ENCODE measurements around the gene CALHM5.

The CALHM5 gene

DNA sequence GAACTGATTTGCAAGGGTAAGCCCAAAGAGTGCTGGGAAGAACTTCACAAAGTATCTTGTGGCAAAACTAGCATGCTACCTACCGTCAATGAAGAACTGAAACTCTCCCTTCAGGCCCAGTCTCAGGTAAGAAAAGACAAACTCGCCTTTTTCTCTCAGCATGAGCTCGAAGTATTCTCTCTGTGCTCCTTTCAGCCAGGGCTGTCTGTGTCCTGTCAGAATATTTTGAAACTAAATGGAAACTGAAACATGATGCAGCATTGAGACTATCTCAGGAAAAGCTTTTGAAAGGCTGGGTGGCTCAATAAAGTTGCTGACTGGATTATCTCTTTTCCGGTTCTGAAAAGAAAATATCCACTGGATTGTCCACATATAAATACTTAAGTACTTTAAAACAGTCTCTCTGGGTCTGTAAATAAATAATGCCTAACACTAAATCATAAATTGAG is 696 bp downstream of the CALHM5 start:
- TF ChIP-seq, protein P1, sequence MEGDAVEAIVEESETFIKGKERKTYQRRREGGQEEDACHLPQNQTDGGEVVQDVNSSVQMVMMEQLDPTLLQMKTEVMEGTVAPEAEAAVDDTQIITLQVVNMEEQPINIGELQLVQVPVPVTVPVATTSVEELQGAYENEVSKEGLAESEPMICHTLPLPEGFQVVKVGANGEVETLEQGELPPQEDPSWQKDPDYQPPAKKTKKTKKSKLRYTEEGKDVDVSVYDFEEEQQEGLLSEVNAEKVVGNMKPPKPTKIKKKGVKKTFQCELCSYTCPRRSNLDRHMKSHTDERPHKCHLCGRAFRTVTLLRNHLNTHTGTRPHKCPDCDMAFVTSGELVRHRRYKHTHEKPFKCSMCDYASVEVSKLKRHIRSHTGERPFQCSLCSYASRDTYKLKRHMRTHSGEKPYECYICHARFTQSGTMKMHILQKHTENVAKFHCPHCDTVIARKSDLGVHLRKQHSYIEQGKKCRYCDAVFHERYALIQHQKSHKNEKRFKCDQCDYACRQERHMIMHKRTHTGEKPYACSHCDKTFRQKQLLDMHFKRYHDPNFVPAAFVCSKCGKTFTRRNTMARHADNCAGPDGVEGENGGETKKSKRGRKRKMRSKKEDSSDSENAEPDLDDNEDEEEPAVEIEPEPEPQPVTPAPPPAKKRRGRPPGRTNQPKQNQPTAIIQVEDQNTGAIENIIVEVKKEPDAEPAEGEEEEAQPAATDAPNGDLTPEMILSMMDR (conservative IDR thresholded peaks at IDR 0.05) = no peak
- no peak overlapping the region for H3K27ac ChIP-seq

DNA sequence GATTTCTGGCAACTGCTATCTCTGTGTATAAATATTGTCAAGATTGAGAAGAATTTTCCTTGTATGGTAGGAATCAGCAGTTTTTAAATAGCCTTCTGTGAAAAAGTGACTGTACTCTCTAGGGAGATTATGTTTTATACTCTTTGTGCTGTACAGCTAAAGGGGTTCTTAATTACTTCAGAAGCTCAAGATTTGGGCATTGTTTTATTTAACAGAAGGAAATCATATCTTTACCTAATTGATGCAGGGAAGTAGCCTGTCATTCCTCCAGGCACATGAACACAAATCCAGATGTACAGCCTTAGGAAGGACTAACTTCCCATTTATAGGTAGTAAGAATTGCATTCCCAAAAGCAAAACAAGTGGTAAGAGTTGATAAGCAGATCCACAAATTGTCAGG is 1.3 kb downstream of the CALHM5 start:
- no peak overlapping the region for H3K27ac ChIP-seq
- TF ChIP-seq, protein P1 (conservative IDR thresholded peaks at IDR 0.05) = no peak

DNA sequence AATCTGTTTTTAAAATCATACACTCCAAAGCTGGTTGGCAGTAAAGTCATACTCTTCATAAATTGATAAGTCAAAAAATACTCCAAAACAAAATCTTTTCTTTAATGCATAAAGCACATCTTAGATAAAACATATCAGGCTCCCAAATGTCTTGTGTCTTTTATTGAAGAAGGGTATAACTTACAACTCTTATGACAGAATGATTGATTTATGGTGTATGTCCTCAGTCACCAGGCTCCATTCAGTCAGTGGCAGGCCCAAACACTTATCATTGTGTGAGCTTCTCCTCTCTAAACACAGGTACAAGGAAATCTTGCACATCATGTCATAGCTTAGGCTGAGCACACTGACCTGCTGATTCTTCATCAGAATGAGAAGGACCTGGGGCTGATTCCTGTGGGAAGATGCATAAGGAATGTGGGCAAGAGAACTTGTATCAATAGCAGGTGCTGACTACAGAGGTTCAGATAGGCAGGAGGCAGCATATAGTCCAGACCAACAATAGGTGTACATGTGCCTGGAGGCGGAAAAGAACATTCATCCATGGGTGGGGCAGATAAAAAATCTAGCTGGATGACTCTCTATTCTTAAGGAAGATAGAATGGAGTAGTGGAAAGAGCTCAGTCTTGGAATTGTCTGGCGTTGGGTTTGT is 1.9 kb downstream of the CALHM5 start:
- TF ChIP-seq, protein P1 (conservative IDR thresholded peaks at IDR 0.05) = no peak
- H3K27ac ChIP-seq = no peak overlapping the region

DNA sequence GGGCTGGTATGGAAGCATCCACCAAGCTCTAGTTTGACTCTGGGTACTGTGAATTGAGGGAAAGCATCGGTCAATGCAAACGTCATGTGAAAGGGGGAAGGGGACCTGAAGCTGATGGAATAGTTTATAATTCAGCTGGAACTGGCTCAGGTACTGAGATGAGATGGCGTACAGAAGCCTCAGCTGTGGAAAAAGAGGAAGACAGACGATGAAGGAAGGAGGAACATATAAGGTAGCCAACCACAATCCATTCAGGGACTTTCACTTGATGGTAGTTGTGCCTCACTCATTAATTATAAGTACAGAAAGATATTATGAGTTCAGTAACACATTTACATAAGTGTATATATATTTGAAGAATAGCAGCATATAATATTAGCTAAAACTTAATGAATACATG is 2.7 kb downstream of the CALHM5 start:
- TF ChIP-seq, protein P1 (conservative IDR thresholded peaks at IDR 0.05) = no peak
- H3K27ac ChIP-seq = no peak overlapping the region

DNA sequence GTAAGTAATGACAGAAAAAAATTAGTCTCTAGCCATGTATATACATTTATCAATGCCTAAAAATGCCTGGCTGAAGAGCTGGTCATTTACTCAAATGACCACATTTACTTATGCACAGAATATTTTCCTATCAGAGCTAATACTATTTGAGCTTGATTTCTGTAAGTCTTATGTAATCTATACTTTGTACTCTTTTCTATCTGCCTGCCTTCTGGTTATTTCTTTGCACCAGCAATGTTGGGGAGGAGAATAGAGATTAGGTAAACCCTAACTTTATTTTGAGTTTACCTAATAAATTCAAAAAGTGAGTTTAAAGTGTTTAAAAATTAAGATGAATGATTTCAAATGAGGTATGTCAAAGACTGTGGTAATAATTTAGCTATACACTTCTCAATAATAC is 3.7 kb downstream of the CALHM5 start:
- TF ChIP-seq, protein P1 (conservative IDR thresholded peaks at IDR 0.05) = no peak
- H3K27ac ChIP-seq = no peak overlapping the region

DNA sequence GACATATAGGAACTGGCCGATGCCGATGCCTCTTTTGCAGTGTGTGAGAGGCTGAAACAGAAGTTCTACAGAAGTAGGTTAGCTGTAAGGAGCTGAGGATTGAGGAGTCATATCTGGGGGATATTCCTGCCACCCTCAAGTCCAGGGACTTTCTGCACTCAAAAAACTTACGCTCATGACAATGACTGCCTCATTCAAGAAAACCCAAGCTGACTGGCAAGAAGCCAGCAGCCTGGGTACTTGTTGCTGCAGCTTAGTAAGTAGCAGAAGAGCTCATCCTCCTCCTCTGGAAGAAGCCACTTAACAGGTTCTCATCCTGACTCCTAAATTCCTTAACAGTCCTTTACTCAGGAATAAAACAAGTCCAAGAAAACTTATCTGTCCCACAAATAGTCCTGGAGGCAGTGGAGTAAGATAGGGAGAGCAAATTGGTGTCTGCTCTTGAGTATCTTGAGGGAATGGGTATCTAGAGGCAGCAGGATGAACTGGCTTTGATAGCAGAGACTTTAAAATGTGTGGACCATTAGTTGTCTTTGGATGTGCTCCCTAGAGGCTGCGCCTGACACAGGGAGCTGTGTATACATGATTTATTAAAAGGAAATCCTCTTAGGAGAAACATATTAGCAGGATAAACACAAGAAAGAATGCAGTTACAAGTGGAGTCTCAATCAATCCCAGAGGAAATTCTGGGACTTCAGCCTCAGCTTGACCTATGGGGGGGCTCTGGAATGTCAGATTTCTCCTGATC is 7.4 kb downstream of the CALHM5 start:
- no peak overlapping the region for H3K27ac ChIP-seq
- TF ChIP-seq, protein P1 (conservative IDR thresholded peaks at IDR 0.05) = no peak

DNA sequence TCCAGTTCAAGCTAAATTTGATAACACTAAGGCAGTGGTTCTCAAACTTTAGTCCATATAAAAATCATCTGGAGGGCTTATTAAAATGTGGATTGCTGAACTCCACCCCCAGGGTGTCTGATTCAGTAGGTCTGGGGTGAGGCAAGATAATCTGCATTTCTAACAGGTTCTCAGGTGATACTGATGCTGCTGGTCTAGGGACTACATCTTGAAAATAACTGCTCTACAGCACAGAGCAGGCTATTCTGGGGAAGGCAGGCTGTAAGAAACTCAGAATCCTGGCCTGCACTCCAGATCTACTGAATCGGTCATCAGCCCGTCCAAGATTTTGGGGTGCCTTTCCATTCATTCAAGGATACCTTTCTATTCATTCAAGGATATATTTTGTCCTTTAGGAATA is 11.5 kb downstream of the CALHM5 start:
- TF ChIP-seq, protein P1 (conservative IDR thresholded peaks at IDR 0.05) = no peak
- no peak overlapping the region for H3K27ac ChIP-seq

Data from VCaP (cell line).